Measurements from ENCODE around the gene UBASH3A. TPM values are rescaled to one million over a fixed set of nuclear protein-coding genes. Genes with fewer than 3 reads are reported as not detected.

The UBASH3A gene
- total RNA-seq, 1 donor from 2014 or later = not detected

DNA sequence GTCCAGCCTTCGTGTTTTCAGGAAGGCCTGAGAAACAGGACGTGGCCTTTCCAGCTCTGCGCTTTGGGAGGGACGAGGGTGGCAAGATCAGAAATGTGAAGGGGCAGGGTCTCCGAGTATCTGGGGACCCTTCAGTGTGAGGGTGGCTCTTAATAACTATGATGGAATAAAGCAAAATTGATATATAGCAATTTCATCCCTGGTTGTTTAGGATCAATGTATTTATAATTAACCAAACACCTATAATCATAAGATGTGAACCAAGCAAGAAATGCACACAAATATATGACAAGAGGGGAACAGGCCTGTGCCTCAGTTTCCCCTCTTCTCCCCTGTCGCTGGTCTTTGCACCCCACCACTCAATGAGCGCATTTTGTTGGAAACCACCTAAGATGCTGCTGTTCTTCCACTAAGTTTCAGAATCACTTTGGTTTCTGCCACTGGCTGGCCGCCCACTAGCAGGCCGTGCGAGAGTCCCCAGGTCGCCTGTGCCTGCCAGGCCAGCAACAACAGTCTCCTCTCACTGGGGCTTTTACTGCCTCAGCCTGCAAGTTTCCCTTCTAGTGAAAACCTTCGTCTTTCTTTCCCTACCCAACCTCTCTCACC is 36.6 kb downstream of the UBASH3A start:
- no peak for DNase-seq (ENCODE audit: low read depth)
- TF ChIP-seq, protein P1, sequence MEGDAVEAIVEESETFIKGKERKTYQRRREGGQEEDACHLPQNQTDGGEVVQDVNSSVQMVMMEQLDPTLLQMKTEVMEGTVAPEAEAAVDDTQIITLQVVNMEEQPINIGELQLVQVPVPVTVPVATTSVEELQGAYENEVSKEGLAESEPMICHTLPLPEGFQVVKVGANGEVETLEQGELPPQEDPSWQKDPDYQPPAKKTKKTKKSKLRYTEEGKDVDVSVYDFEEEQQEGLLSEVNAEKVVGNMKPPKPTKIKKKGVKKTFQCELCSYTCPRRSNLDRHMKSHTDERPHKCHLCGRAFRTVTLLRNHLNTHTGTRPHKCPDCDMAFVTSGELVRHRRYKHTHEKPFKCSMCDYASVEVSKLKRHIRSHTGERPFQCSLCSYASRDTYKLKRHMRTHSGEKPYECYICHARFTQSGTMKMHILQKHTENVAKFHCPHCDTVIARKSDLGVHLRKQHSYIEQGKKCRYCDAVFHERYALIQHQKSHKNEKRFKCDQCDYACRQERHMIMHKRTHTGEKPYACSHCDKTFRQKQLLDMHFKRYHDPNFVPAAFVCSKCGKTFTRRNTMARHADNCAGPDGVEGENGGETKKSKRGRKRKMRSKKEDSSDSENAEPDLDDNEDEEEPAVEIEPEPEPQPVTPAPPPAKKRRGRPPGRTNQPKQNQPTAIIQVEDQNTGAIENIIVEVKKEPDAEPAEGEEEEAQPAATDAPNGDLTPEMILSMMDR (IDR thresholded peaks at IDR 0.05; ENCODE audit: insufficient read depth, low read length, severe bottlenecking) = no peak
- FAIRE-seq = no peak
- peaks cover 1% of the 10 kb centered on the region for H3K27me3 ChIP-seq (ENCODE audit: control insufficient read depth, insufficient read depth, low read length)
- H3K36me3 ChIP-seq (ENCODE audit: control insufficient read depth, insufficient read depth, low read length) = no peaks in the 10 kb centered on the region
- no peak overlapping the region for H3K4me3 ChIP-seq (ENCODE audit: low read depth, low read length)

DNA sequence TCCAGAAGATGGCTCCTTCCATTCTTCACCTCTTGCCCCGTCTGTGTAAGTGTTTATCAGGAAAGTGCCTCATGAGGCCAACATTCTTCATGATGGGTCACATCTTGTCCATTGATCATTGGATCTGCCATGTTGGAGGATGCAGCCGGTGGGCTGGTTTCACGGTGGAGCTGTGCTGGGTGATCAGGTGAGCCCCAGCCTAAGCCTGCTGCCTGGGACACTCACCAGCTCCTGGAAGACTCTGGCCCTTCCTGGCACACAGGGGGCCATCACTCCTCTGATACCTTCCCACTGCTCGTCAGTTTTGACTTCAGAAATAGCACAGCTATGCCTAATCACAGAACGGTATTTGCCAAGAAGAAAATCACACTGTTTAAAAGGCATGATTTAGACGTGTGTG is 38.3 kb downstream of the UBASH3A start:
- FAIRE-seq = no peak
- Histone ChIP-seq H3K36me3 (ENCODE audit: control insufficient read depth, insufficient read depth, low read length) (no peaks in the 10 kb centered on the region), H3K4me3 (ENCODE audit: low read depth, low read length) (no peak overlapping the region), H3K27me3 (ENCODE audit: control insufficient read depth, insufficient read depth, low read length) (peaks cover 1% of the 10 kb centered on the region)
- DNase-seq (ENCODE audit: low read depth) = no peak
- TF ChIP-seq, protein P1 (IDR thresholded peaks at IDR 0.05; ENCODE audit: insufficient read depth, low read length, severe bottlenecking) = no peak

DNA sequence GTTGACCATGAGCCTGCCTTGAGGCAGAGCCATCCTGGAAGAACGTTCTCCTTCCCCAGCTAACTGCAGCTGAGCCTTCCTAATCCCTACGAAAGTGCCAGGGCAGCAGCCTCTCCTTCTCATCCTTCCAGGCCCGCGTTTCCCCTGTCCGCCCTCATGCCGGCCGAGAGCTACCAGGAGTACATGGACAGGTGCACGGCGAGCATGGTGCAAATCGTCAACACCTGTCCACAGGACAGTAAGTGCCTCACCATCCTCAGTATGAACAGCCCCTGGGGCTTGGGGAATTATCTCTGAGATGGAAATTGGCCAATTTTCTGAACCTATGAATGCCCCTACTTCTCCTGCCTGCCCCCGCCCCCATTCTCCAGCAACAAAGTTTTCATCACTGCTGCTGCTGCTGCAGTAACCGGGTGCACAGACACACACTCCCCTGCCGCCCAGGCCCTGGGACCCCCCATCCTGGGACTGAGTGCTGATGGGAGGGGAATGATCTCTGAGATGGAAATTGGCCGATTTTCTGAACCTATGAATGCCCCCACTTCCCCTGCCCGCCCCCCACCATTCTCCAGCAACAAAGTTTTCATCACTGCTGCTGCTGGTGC is 39.6 kb downstream of the UBASH3A start:
- DNase-seq (ENCODE audit: low read depth) (no peak), FAIRE-seq (no peak)
- Histone ChIP-seq H3K4me3 (ENCODE audit: low read depth, low read length) (no peak overlapping the region), H3K36me3 (ENCODE audit: control insufficient read depth, insufficient read depth, low read length) (no peaks in the 10 kb centered on the region), H3K27me3 (ENCODE audit: control insufficient read depth, insufficient read depth, low read length) (peaks cover 1% of the 10 kb centered on the region)
- TF ChIP-seq, protein P1 (IDR thresholded peaks at IDR 0.05; ENCODE audit: insufficient read depth, low read length, severe bottlenecking) = no peak

DNA sequence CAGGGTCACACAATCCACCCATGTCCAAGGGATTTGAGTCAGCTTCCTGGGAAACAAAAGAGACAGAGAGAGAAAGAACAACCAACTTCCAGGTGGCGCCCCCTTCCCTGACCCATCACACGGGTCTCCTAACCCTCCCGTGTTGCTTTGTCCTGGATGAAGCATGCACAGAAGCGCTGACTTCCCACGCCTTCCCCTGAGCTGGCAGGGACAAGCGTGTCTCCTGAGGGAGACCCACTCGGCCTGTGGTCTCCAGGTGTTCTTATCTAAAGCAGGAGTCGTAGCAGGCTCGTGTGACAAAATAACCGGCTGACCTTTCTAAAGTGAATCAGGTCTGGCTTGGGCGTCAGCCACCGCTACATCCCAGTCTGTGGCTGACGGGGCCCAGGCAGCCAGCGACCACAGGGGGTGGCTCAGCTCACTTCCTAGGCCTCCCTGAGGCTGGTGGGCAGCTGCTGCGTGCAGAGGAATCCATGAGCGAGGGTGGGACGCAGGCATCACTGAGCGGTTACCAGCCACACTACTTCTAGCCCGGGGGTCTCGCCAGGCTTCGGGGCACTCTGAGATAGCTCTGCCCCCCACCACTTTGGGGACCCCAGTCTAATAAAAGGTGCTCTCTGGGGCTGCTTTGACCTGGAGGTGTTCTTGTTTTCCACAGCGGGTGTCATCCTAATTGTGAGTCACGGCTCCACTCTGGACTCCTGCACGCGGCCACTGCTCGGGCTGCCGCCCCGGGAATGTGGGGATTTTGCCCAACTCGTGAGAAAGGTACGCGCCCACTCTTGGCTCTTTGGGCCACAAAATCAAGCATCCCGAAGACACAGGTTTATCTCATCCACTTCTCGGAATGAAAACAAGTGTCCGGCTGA is 40.4 kb downstream of the UBASH3A start:
- FAIRE-seq = no peak
- H3K36me3 ChIP-seq (ENCODE audit: control insufficient read depth, insufficient read depth, low read length) = no peaks in the 10 kb centered on the region
- no peak overlapping the region for H3K4me3 ChIP-seq (ENCODE audit: low read depth, low read length)
- TF ChIP-seq, protein P1 (IDR thresholded peaks at IDR 0.05; ENCODE audit: insufficient read depth, low read length, severe bottlenecking) = no peak
- H3K27me3 ChIP-seq (ENCODE audit: control insufficient read depth, insufficient read depth, low read length) = peaks cover 1% of the 10 kb centered on the region
- no peak for DNase-seq (ENCODE audit: low read depth)

DNA sequence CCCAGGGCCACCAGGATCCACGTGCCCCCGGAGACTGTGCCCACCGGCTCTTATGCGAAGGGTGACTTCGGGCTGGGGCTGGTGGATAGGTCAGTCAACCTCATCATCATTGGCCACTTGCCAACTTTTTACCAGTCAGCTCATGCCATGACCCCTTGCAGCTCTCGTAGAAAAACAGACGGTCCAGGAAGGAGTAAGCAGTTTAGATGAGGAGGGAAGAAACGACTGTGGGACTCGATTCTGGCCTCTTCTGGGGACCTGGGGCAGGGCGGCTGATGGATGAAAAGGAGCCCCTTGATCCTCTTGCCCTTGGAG is 41.0 kb downstream of the UBASH3A start:
- TF ChIP-seq, protein P1 (IDR thresholded peaks at IDR 0.05; ENCODE audit: insufficient read depth, low read length, severe bottlenecking) = no peak
- Histone ChIP-seq H3K27me3 (ENCODE audit: control insufficient read depth, insufficient read depth, low read length) (peaks cover 1% of the 10 kb centered on the region), H3K36me3 (ENCODE audit: control insufficient read depth, insufficient read depth, low read length) (no peaks in the 10 kb centered on the region), H3K4me3 (ENCODE audit: low read depth, low read length) (no peak overlapping the region)
- DNase-seq (ENCODE audit: low read depth) (no peak), FAIRE-seq (no peak)

All from bronchial epithelial cell (primary cell).